Activated naive CD4-positive, alpha-beta T cell treated with anti-CD3 and anti-CD28 coated beads for 36 hours (primary cell): Measurements from ENCODE around the gene SLC47A2. TPM values are rescaled to one million over a fixed set of nuclear protein-coding genes. Genes with fewer than 3 reads are reported as not detected.

ENCODE experiments used
- CTCF ChIA-PET: fragments of 350-600 bp; sonication (Branson Sonifier 250); formaldehyde crosslinking; loops from one replicate; lab custom pipeline; 2021; ENCODE audit warnings: antibody characterized with exemption; lab: Charles Lee
- DNase-seq: peaks from one replicate; pipeline ENCODE4 v3.0.0-alpha.2; 2020
- H3K27ac Mint-ChIP-seq: one replicate; pipeline ENCODE4 v1.8.0; 2021; ENCODE audit warnings: mild to moderate bottlenecking, mixed read lengths
- H3K27me3 Mint-ChIP-seq: one replicate; pipeline ENCODE4 v1.8.0; 2021; ENCODE audit warnings: low read depth, mixed read lengths
- H3K36me3 Mint-ChIP-seq: one replicate; pipeline ENCODE4 v1.8.0; 2021; ENCODE audit warnings: low read depth, mixed read lengths
- H3K4me1 Mint-ChIP-seq: one replicate; pipeline ENCODE4 v1.8.0; 2021; ENCODE audit warnings: low read depth, mixed read lengths
- H3K4me3 Mint-ChIP-seq: one replicate; pipeline ENCODE4 v1.8.0; 2021; ENCODE audit warnings: mild to moderate bottlenecking, moderate library complexity, mixed read lengths
- H3K9me3 Mint-ChIP-seq: one replicate; pipeline ENCODE4 v1.8.0; 2021; ENCODE audit warnings: mixed read lengths
- intact Hi-C: fragments of 100-400 bp; cut with micrococcal nuclease; formaldehyde crosslinking; loops from one replicate; pipeline ENCODE4 v1.15.1; 2023
- total RNA-seq, 2 experiments: library from RNA; stranded (reverse); gene quantifications; one replicate each; pipeline ENCODE4 v1.2.3, GENCODE V29; 2021

SLC47A2 gene
- total RNA-seq, 2 experiments from 2014 or later: not detected

GRCh38 chr17:19736071-19736470 lies 19.7 kb upstream of the SLC47A2 start:
- CTCF ChIA-PET: interaction anchor here (2.4 kb wide), 1 partner anchor 27 kb away, joined by 6 read pairs; no protein-coding TSS in a partner anchor
- DNase-seq: no peak
- Mint-ChIP-seq H3K36me3 (no peaks in the 10 kb centered on the region), H3K9me3 (no peaks in the 10 kb centered on the region), H3K4me3 (no peak overlapping the region), H3K27ac (no peak overlapping the region), H3K27me3 (no peaks in the 10 kb centered on the region), H3K4me1 (no peaks in the 10 kb centered on the region)
- intact Hi-C loops: no loop called here

- no peak for DNase-seq
- Mint-ChIP-seq H3K4me1 (no peaks in the 10 kb centered on the region), H3K4me3 (no peak overlapping the region), H3K36me3 (no peaks in the 10 kb centered on the region), H3K27ac (no peak overlapping the region), H3K9me3 (no peaks in the 10 kb centered on the region), H3K27me3 (no peaks in the 10 kb centered on the region)
- CTCF ChIA-PET: interaction anchor here (0.9 to 2.4 kb wide), 2 partner anchors 11 to 29 kb away, joined by 4 to 6 read pairs; no protein-coding TSS in a partner anchor
- intact Hi-C loops: no loop called here
These were observed 17.7 kb upstream of the SLC47A2 start for GRCh38 chr17:19733953-19734526.

DNA sequence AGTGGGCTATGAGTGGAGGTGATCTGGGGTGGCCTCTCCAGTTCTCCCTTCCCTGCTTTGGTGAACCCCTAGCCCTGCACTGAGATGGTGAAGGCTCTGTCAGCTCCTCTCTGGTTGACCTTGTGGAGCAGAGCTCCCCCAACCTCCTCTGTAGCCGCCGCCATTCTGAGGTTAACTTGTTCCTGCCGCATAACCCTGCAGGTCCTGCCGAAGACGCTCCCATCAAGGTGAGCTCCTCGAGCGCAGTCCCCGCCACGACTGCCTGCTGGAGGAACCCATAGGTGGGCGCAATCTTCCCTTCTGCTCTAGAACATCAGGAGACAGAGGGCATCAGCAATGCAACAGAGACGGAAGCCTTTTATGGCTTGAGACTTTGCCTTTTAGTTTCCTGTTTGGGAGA lies 15.2 kb upstream of the SLC47A2 start:
- no peak for DNase-seq
- H3K4me3 Mint-ChIP-seq: no peak overlapping the region
- H3K36me3 Mint-ChIP-seq: no peaks in the 10 kb centered on the region
- no peaks in the 10 kb centered on the region for H3K9me3 Mint-ChIP-seq
- H3K4me1 Mint-ChIP-seq: no peaks in the 10 kb centered on the region
- H3K27me3 Mint-ChIP-seq: no peaks in the 10 kb centered on the region
- CTCF ChIA-PET: interaction anchor here (0.7 kb wide), 1 partner anchor 14 kb away, joined by 5 read pairs; no protein-coding TSS in a partner anchor
- no peak overlapping the region for H3K27ac Mint-ChIP-seq
- intact Hi-C loops: no loop called here

DNA sequence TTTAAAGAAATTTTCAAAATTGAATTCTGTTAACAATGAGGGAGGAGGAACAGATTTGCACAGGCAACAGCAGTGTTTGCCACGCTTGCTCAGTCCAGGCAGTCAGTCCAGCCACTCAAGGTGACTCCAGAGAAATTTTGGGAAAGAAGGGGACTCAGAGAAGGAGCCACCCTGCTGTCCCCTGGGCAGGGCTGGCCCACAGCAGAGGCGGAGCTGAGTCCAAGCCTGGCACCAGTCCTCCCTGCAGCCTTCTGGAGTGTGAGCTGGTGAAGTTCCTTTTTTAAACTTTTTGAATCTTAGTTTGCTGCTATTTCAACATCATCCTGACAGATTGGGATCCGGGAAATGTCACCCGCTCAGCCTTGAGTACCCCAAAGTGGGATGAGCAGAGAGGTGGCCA lies 14.5 kb upstream of the SLC47A2 start:
- Mint-ChIP-seq H3K4me3 (no peak overlapping the region), H3K27ac (no peak overlapping the region), H3K9me3 (no peaks in the 10 kb centered on the region), H3K4me1 (no peaks in the 10 kb centered on the region), H3K27me3 (no peaks in the 10 kb centered on the region), H3K36me3 (no peaks in the 10 kb centered on the region)
- intact Hi-C loops: no loop called here
- CTCF ChIA-PET: no interaction called here
- DNase-seq: no peak

- Mint-ChIP-seq H3K4me3 (no peak overlapping the region), H3K9me3 (no peaks in the 10 kb centered on the region), H3K27me3 (no peaks in the 10 kb centered on the region)
These were observed 13.5 kb upstream of the SLC47A2 start for GRCh38 chr17:19729900-19730299.

GRCh38 chr17:19728084-19728495 lies 11.7 kb upstream of the SLC47A2 start:
- no peaks in the 10 kb centered on the region for H3K36me3 Mint-ChIP-seq
- peaks cover 16% of the 10 kb centered on the region for H3K4me1 Mint-ChIP-seq
- no peak overlapping the region for H3K4me3 Mint-ChIP-seq
- CTCF ChIA-PET: interaction anchor here (0.7 to 1.4 kb wide), 5 partner anchors 17 to 39 kb away, joined by 3 to 7 read pairs (median 3); no protein-coding TSS in a partner anchor
- H3K9me3 Mint-ChIP-seq: no peaks in the 10 kb centered on the region
- no peak overlapping the region for H3K27ac Mint-ChIP-seq
- intact Hi-C loops: no loop called here
- no peaks in the 10 kb centered on the region for H3K27me3 Mint-ChIP-seq
- no peak for DNase-seq

More at GRCh38 chr17:19729900-19730299, 13.5 kb upstream of the SLC47A2 start:
- CTCF ChIA-PET: no interaction called here
- no peak for DNase-seq
- Mint-ChIP-seq H3K27ac (no peak overlapping the region), H3K4me1 (peaks cover 9% of the 10 kb centered on the region), H3K36me3 (no peaks in the 10 kb centered on the region)
- intact Hi-C loops: no loop called here

GRCh38 chr17:19727501-19728078 lies 11.2 kb upstream of the SLC47A2 start:
- DNase-seq: no peak
- Mint-ChIP-seq H3K27ac (no peak overlapping the region), H3K4me3 (no peak overlapping the region), H3K36me3 (no peaks in the 10 kb centered on the region), H3K27me3 (no peaks in the 10 kb centered on the region), H3K9me3 (no peaks in the 10 kb centered on the region), H3K4me1 (peaks cover 16% of the 10 kb centered on the region)
- intact Hi-C loops: no loop called here
- CTCF ChIA-PET: interaction anchor here (0.7 to 1.4 kb wide), 7 partner anchors 17 to 39 kb away, joined by 3 to 7 read pairs (median 3); no protein-coding TSS in a partner anchor

DNA sequence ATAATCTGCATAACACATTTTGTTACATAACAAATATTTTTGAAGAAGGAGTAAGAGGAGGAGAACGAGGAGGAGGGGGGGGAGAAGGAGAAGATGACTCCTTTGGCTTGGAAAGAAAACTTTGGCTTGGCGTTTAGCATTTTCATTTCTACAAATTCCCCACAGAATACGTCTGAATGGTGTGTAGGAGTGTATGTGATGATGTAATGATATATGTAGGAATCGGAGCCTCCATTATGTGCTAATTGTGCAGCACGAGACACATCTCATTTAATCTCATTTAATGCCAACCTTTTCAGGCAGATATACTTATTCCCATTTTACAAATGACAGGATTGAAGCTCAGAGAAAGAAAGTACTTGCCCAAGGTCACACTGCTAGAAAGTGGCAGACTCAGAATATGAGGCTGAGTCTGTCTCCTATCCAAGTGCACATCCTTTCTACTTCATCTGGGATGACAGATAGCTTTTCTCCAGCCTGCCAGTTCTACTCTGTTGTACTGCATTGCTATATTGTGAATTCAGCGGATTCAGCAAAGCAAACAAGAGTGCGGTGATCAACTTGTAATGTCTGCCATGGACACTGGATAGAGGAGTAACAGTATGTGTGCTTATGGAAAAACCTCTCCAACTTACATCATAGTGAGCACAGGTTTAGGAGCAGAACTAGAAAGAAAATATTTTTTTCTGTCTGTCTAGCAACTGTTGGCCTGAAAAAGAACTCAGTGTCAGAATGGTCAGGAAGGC lies 10.4 kb upstream of the SLC47A2 start:
- CTCF ChIA-PET: interaction anchor here (0.8 to 1.2 kb wide), 4 partner anchors 18 to 39 kb away, joined by 3 to 4 read pairs (median 3); no protein-coding TSS in a partner anchor
- Mint-ChIP-seq H3K4me1 (peaks cover 16% of the 10 kb centered on the region), H3K36me3 (no peaks in the 10 kb centered on the region), H3K27ac (no peak overlapping the region), H3K9me3 (no peaks in the 10 kb centered on the region), H3K27me3 (no peaks in the 10 kb centered on the region), H3K4me3 (no peak overlapping the region)
- intact Hi-C loops: no loop called here
- DNase-seq: no peak

GRCh38 chr17:19725486-19725885 lies 9.1 kb upstream of the SLC47A2 start:
- no peak overlapping the region for H3K27ac Mint-ChIP-seq
- H3K27me3 Mint-ChIP-seq: no peaks in the 10 kb centered on the region
- peaks cover 16% of the 10 kb centered on the region for H3K4me1 Mint-ChIP-seq
- intact Hi-C loops: no loop called here
- H3K4me3 Mint-ChIP-seq: no peak overlapping the region
- H3K36me3 Mint-ChIP-seq: no peaks in the 10 kb centered on the region
- DNase-seq: no peak
- no peaks in the 10 kb centered on the region for H3K9me3 Mint-ChIP-seq
- CTCF ChIA-PET: interaction anchor here (0.6 to 1.0 kb wide), 2 partner anchors 19 to 419 kb away, joined by 3 to 4 read pairs; no protein-coding TSS in a partner anchor

DNA sequence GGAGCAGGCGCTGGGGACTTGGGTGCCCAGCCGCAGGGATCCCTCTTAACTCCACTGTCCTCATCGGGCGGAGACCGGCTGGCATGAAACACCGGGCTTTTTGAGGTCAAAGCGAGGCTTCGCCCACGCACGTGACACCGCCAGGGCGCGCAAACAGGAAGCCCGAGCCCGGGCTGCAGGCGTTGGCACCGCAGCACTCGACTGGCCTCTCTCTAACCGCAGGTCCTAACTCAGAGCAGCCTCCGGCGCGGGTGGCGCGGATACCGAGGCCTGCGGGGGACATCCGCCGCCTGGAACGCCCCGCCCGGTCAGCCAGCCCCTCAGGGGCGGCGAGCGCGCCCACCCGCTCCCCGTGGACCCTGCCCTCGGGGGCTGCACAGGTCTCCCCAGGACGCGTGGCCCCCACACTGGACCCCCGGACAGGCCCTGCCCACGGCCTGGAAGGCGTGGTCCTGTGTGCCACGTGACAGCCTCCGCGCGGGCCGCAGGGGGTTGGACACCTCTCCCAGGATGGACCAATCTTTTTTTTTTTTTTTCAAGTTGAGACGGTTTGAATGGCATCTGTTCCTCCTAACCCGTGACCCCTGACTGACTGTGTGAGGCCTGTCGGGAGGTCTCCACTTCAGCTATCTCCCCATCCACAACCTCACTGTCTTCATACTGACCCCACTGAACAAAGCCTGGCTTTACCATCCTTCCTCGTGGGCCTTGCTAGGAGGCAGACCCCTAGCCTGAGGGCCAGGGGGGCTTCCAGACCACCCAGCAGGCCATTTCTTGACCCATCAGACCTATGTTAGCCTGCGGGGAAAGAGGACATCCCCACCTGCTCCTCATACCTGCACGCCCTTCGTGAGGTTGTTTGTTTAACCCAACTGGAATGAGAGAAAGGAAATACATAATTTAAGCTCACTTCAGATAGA lies 8.4 kb upstream of the SLC47A2 start:
- intact Hi-C loops: loop anchor here (5.0 kb wide), 1 partner anchor 38 kb away; no protein-coding TSS in a partner anchor
- DNase-seq: peak; percentile 75
- Mint-ChIP-seq H3K4me1 (peaks cover 16% of the 10 kb centered on the region), H3K9me3 (no peaks in the 10 kb centered on the region), H3K27me3 (no peaks in the 10 kb centered on the region), H3K4me3 (peak overlapping the region; percentile 25), H3K27ac (no peak overlapping the region), H3K36me3 (no peaks in the 10 kb centered on the region)
- CTCF ChIA-PET: interaction anchor here (0.6 kb wide), 1 partner anchor 418 kb away, joined by 4 read pairs; no protein-coding TSS in a partner anchor

DNA sequence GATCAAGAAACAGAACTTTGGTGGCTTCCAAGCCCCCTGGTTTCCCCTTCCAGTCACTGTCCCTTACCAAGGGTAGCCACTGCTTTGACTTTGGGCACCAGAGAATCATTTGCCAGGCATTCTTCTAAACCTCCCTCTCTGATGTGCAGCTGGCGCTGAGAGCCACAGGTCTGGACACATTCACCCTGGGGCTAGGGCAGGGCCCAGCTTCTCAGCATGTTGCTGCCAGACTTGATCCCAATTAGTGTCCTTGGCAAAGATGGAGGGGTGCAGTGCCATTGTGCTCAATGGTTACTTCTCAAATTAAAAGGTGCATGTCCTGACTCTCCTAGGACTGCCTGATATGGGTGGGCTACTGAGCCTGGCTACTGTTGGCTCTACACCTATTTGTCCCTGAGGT lies 7.6 kb upstream of the SLC47A2 start:
- Mint-ChIP-seq H3K4me1 (peaks cover 16% of the 10 kb centered on the region), H3K27me3 (no peaks in the 10 kb centered on the region), H3K27ac (no peak overlapping the region), H3K36me3 (no peaks in the 10 kb centered on the region), H3K4me3 (no peak overlapping the region), H3K9me3 (no peaks in the 10 kb centered on the region)
- intact Hi-C loops: loop anchor here (5.0 kb wide), 1 partner anchor 38 kb away; no protein-coding TSS in a partner anchor
- no peak for DNase-seq
- CTCF ChIA-PET: no interaction called here
